NCI-H2171 (cell line): ENCODE data around the gene AP3D1.
"Not testable (repeated sequence)": the region's sequence is repeated elsewhere in the genome, so short reads cannot be mapped to it uniquely, and the experiment has no call there.

Experiments
- DNase-seq: peaks from one replicate; lab custom pipeline; 2025; lab: John Stamatoyannopoulos, UW

AP3D1 gene

DNA sequence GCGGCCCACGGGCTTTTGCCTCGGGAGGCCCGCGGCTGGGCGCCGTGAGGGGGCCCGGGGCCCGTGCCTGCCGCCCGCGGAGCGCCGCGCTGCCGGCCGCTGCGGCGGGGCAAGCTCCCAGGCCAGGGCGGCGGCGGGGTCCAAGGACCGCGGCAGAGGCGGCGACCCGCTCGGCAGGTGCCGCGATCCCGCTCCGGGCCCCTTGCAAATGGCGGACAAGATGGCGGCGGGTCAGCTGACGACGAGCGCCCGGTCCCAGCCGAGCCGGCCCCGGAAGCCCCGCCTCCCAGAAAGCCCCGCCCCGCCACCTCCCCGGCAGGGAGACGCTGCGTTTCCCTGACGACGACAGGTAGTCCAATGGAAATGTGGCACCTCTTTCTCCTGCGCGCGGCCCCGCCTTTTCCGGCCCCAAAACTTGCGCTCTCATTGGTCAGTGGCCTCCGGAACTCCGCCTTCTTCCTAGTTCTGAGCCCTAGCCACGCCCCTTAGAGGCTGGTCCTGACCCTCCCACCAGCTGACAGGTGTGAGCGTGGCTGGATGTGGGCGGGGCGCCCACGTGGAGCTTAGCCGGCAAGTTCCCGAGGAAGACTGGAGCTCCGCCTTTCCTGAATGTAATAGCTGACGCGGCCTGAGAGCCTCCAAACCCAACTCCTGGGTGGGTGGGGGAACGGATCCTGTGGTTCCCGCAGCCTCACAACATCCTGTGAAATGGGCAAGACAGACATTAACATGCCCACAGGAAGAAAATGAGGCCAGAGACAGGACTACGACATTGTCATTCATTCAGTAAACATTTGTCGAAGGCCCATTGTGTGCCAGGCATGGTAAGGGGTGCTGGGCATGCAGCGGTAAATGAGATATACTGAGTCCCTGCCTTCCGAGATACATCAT, at the start of gene AP3D1:
Gene AP3D1 (minus strand): TSS at position 228 of the 891 bp plus-strand sequence. CDS start 232 bp downstream, outside the sequence.
- DNase-seq, result peak; percentile 99

DNA sequence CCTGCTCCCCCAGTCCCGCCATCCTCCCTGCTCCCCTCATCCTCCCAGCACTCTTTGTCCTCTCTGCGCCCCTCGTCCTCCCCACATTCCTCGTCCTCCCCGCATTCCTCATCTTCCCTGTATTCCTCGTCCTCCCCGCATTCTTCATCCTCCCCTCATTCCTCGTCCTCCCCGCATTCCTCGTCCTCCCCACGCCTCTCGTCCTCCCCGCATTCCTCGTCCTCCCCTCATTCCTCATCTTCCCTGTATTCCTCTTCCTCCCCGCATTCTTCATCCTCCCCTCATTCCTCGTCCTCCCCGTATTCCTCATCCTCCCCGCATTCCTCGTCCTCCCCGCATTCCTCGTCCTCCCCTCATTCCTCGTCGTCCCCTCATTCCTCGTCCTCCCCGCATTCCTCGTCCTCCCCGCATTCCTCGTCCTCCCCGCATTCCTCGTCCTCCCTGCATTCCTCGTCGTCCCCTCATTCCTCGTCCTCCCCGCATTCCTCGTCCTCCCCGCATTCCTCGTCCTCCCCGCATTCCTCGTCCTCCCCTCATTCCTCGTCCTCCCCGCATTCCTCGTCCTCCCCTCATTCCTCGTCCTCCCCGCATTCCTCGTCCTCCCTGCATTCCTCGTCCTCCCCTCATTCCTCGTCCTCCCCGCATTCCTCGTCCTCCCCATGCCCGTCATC, 49.4 kb upstream of the AP3D1 start:
- DNase-seq, result not testable (repeated sequence)

DNA sequence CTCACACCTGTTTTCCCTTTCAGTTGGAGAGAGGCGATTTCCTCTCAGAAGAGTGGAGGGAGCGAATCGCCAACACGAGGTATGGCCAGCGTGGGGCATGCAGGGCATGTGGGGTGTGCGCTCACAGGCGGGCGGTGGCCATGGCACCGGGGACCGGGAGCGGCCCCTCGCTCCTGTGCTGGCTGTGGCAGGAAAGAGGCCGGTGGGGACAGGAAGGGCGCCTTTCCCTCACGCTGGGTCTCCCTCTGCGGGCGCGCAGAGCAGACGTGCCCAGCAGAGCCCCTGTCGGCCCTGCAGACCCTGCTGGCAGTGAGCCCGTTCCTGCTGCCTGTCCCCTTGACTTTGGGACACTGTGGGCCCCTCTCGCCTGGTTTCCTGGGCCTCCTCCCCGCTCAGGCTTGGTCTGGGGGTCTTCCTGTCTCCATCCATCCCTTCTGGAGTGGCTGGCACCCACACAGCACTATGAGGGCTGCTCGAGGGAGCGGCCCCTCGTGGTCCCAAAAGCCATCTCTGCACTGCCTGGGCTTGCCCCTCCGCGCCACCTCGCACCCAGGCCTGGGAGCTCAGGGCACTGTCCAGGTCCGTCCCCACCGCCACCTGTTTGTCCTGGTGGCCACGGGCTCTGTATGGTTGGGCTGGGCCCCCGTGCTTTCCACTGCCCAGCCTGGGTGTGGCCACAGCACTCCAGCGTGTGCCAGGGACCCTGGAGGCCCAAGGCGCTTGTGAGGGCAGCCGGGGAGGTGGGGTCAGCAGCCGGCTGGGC, 48.7 kb upstream of the AP3D1 start:
- DNase-seq, result no peak

DNA sequence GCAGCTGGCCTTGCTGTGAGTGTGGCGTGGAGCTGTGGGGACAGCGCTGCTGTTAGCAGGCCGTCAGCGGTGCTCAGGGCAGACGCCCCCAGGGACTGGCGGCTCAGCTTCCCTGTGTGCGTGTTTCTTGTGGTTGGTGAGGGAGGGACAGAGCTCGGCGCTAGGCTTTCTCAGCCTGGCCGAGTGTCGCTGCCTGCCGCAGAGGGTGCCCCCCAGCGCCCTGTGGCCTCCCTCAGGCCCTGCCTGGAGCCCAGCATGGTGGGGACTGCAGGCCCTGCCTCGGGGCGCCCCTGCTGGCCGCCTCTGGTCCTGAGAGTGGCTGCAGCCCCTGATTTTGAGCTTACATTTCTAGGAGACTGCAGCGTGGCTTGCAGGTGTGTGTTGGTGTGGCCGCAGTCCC, 47.8 kb upstream of the AP3D1 start:
- no peak for DNase-seq

DNA sequence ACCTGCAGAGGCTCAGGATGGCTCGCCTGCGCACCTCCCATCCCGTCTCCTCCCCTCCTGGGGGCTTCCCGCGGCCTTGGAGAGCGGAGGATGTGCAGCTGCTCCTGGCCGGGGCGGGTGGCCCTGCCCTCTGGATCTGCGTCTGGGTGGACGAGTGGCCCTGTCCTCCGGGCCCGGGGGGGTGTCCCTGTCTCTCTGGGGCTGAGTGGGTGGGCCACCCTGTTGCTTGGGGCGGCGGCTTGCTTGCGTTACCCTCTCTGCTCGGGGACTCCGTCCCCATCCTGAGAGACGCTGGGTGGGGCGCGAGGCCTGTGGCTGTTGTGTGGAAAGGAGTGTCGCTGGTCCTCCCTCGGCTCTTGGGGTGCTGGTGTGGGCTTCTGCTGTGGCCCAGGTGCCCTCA, 47.0 kb upstream of the AP3D1 start:
- DNase-seq, result no peak

DNA sequence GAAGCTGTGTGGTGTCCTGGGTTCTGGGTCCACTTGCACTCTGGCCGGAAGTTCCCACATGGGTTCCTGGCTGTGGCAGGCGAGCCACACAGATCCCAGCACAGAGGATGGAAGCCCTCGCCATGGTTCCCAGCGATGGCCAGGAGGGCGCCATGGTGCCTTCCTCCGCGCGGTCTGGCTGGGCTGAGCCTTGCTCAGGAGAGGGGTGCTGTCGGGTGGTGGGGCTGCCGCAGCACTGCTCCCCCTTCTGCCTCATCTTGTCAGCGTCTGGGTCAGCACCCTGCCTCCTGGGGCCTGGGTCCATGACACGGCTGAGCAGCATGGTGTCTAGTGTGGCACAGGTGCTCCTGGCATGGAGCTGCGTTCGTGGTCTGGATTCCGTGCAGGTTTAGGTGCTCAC, 45.9 kb upstream of the AP3D1 start:
- DNase-seq, result no peak

DNA sequence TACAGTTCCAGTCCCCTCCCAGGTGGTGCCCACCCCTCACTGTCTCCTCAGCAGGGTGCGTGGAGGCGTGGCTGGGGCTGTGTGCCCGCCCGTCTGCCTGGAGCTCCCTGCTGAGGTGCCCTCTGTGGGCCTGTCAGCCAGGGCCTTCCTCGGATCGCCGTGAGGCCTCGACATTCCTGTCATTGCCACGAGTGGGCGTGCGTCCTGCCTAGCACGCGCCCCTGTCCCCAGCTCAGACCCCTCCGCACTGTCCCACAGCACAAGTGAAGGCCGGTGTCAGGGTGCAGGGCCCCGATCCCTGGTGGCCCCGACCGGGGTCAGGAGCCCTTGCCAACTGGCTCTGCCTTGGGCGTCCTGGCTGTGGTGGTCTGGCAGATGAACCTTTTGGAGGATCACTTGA, 44.5 kb upstream of the AP3D1 start:
- no peak for DNase-seq

DNA sequence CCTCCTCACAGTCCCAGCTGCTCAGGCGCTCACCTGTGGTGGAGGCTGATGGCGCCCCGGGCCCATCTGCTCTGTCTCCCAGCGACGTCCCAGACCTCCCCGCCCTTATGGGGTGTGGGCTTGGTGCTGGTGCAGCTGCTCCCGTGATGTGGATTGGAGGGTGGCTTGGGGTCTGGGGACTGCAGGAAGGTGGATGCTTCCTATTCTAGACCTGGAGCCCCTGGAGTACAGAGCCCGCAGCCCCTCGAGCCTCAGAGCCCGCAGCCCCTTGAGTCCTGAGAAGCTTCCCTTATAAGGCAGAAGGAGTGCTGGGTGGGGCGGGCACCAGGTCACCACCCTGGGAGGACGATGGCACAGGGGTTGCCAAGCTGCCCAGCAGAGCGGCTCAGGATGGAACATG, 44.0 kb upstream of the AP3D1 start:
- peak; percentile 33 for DNase-seq

DNA sequence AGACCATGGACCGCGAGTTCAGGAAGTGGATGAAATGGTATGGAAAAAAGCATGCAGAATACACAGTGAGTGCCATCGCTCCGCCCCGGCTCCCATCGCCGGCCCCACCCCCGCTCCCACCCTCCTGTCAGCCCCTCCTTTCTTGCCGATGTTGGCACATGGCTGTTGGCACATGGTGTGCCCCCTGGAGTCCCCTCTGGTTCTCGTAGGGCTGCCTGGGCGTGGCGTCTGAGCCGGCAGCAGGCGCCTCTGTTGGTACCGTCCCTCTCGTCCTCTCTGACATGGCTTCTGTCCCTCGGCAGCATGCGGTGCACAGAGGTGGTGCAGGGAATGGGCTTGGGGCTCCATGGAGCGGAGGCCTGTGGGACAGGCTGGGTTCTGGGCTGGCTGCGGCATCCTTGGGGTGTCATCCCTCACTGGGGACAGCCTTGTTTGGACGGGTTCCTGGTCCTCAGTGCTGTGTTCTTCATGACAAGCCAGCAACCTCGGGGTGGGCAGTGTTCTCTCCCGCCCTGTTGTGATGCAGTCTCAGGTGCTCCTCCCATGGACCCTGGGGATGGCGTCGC, 43.2 kb upstream of the AP3D1 start:
- DNase-seq, result peak; percentile 65

DNA sequence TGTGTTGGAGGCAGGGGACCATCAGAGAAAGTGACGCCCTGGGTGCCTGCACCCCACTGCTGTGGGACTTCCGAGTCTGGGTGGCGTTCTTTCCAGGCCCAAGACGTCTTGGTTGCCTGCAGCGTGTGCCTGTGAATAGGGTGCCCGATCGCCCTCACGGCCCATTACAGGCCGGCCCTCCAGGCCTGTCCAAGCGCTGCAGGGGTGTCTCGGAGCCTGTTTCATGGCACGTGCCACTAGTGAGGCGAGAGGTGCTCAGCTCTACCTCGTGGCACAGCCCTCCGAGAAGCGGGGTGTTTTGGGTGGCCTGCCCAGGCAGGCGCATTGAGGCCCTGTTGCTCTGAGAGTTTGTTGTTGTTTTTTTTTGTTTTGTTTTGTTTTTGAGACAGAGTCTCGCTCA, 42.4 kb upstream of the AP3D1 start:
- no peak for DNase-seq

DNA sequence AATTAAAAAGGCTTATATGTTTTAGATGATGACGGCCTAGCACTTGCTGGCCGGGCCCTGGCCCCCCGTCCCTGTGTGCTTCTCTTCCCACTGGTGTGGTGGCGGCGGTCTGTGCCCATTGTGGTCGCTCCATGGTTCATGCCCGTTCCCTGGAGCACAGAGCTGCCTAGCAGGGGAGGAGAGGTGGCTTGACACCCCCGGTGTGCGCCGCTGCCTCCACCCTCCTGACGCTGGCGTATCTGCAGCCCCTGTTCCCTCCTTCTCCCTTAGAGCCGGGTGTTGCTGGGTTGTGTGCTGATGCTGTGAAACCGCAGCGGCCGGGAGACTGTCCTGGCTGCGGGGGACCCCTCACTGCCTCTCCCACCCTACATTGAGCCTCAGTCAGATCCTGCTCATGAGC, 41.5 kb upstream of the AP3D1 start:
- no peak for DNase-seq

DNA sequence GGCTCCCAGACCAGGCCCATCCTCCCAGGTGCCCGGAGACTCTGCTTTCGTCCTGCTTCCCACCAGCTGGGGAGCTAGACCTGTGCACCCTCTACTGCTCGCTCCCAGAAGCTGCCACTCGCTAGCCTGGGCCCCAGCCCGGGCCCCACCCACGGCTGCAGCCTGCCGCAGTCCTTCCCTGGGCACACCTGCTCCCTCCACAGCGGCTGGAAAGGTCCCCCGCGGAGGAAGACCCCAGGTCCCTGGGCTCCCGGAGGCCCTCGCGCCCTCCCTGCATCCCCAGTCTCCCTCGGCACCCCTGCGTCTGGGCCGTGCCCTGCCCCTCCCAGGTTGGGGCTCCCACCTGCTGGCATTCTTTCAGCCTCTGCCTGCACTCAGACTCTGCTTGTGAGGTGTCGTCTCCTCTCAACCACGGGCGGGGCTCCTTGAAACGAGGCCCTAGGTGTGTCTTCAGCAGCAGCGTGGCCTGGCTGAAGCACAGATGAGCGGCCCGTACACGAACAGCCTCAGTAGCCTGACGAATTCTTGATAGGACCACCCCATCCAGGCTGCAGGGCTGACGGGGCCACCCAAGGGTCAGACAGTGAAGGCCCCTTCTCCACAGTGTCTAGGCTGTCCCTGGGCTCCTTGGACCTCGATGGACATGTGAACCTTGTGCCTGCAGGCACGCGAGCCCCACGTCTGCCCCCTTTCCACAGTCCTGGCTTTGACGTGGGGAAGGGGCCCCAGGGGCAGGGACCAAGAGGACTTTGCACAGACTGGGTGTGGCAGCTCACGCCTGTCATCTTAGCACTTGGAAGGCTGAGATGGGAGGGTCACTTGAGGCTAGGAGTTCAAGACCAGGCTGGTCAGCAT, 40.3 kb upstream of the AP3D1 start:
- DNase-seq, result no peak

DNA sequence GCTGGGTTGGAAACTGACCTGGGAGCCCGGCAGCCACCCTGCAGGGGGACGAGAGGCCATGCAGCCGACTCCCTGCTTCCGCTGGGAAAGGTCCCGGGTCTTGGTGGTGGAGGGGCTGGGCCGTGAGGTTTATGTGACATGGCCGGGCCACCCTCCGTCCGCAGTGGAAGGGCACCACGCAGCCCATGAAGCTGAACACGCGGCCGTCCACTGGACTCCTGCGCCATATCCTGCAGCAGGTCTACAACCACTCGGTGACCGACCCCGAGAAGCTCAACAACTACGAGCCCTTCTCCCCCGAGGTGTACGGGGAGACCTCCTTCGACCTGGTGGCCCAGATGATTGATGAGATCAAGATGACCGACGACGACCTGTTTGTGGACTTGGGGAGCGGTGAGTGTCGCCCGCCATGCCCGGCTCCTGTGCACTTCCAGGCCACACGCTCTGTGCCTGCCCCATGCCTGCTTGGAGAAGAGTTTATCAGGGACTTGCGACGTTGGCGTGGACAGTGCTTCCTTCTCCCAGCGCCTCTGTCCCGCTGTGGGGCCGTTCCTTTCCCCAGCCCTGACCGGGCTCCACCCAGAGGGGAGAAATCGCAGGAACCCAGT, 39.6 kb upstream of the AP3D1 start:
- DNase-seq, result no peak

DNA sequence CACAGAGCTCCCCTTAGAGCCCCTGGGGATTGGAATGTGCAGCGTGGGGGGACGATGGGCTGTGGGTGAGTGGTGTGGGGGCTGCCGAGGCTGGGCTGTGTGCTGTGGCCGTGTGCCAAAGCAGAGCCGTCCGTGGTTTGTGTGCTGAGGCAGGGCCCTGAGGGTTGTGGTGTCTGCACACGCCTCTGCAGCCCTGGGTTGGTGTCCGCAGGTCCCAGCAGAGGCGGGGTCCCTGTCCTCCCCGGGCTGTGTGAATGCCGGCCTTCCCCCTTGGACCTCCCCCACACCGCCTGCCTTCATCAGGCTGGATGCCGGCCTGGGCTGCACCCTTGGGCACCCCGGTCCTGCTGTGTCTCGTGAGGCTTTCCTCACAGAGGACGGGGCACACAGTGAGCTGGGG, 38.5 kb upstream of the AP3D1 start:
- no peak for DNase-seq

DNA sequence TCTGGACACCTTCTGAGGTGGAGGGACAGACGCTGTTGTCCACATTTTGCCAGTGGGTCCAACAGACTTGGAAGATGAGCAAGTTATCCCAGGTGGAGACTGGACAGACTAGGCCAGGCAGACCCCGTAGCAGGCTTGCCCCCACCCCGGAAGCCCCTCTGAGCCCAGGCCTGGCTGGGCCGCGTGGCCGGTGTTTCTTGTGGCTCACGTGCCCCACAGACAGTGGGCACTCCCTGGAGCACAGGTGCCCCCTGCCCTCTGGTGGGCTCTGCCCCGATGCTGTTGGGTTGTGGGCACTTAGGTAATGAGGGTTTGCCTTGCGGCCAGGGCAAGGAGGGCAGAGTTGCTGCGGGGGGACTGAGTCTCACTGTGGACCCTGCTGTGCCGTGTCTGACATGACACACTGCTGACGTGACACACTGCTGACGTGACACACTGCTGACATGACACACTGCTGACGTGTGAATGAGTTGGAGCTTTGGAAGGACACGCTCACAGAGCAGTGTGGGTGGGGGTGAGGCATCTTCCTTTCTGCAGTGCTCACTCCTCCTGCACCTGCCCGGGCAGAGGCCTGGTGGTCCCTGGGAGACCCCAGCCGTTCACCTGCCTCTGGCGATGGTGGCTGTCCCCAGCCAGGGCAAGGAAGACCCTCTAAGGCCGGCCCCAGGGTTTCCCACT, 37.5 kb upstream of the AP3D1 start:
- DNase-seq, result no peak

DNA sequence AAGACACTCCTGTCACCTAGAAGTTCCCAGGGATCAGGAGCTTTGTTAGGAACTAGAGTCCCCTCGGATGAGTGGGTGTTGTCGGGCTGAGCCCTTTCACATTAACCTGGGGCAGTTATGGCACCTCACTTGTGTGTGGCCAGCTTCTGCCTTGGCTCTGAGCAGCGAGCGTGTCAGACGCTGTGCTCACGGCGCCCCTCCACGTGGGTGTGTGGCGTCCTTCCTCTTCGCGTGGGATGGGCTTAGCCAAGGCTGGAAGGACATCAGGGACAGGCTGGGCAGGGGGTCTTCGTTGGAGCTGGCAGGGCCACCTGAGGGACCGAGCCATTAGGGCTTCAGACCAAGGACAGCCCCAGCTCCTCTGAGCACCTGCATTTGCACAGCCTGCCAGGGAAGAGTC, 35.8 kb upstream of the AP3D1 start:
- no peak for DNase-seq

DNA sequence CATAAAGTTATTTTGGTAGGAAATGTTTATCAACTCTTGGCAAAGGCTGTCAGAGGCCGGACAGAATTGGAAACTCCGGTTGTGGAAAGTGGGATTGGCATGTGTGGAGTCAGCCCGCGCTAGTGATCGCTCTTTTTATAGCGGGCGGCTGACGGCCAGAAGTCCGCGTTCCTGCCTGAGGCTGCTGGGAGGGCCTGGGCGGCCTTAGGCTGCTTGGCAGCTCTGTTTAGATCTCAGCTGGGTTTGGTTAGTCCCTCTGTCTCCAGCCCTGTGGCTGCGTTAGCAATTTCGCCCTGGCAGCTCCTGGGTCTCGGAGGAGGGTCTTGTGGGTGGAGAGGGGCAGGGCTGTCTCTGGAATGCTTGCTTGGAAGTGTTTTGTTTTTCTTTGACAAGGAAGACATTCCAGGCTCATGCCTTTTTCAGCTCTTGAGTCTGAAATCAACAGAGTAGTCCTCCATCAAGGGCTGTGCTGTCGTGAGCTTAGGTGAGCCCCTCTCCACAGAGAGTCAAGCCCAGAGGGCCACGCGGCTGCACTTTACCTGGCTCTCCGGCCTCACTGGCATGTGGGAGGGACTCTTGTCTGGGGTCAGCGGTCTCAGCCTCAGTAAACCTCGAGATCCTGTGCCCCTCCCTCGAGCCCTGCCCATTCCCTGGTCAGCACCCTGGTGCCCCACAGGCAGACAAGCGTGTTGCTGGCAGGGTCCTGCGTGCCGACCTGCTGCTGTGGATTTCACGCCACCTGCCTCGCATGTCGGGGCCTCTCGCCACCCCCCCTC, 34.9 kb upstream of the AP3D1 start:
- DNase-seq, result no peak

DNA sequence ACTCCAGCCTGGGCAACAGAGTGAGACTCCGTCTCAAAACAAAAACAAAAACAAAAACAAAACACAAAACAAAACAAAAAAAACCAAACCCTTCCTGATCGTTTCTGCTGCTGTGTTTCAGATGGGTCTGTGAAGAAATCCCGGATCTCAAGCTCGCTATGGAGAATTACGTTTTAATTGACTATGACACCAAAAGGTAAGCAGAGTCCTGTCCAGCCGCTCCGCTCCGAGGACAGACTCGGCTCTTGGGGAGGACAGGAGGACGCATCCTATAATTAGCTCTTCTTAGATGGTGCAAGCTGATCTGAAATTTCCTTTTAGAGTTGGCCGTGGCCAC, 34.3 kb upstream of the AP3D1 start:
- no peak for DNase-seq

DNA sequence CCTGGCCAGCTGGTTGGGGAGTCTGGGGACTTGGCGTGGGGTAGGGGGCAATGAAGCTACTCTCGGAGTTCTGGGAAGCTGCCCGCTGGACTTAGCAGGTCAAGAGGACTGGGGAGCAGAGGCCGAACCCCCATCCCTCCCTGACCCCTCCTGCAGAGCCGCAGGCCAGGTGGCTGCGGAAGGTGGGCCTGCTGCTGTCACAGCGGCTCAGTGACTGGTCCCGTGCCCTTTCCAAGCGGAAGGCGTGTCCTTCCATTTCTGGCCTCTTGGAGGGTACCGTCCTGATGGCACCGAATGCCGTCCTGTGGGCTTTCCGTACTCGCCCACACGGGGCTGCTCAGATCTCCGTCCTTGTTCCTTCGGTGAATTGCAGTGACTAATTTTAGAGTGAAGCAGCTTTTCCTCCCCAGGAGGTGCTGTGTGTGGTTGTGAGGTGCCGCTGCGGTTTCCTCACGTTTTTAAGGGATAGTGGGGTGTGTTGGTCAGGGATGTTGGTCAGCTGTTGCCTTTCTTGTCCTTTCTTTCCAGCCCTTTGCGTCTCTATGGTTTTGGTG, 33.1 kb upstream of the AP3D1 start:
- DNase-seq, result no peak

DNA sequence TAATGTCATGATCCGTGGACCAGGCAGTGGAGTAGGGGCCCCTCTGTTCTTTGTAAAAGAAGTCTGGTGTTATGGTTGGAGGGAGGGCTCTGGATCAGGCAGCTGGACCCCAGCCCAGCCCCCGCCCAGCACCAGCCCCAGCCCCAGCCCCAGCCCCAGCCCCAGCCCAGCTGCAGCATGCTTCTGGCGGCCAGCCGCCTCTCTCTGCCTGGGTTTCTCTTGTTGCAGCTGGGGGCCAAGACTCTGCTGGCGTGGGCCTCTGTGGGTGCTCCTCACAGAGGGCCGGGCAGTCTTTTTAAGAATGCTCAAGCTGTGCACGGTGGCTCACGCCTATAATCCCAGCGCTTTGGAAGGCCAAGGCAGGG, 30.2 kb upstream of the AP3D1 start:
- no peak for DNase-seq
